ENCODE results near the gene APLP1.

- TF ChIP-seq CTCF (IDR thresholded peaks at IDR 0.05; ENCODE audit: insufficient read depth, low read length) (no peak), GABPA (IDR thresholded peaks at IDR 0.05; ENCODE audit: low read depth) (no peak), POLR2AphosphoS5 (IDR thresholded peaks at IDR 0.05; ENCODE audit: low read depth) (no peak), REST (IDR thresholded peaks at IDR 0.05; ENCODE audit: insufficient replicate concordance, low read depth) (no peak), SPI1 (IDR thresholded peaks at IDR 0.05; ENCODE audit: borderline replicate concordance, low read depth) (no peak)
Measured at GRCh38 chr19:35921012-35921411, 52.6 kb downstream of the APLP1 start.

Measured in HL-60 (cell line).